Esophagus squamous epithelium (tissue), 5 donors: ENCODE measurements around the gene RPA1. TPM values are rescaled to one million over a fixed set of nuclear protein-coding genes. Genes with fewer than 3 reads are reported as not detected.
"Not testable (repeated sequence)": the region's sequence is repeated elsewhere in the genome, so short reads cannot be mapped to it uniquely, and the experiment has no call there.

Experiments used
- DNase-seq: peaks from one replicate; lab custom pipeline; 2025; lab: John Stamatoyannopoulos, UW
- H3K27ac ChIP-seq, 4 donors: fragments of 200-600 bp; sonication (generic); one replicate each; pipeline ENCODE4 v1.5.1; 2016 to 2019; ENCODE audit warnings: mild to moderate bottlenecking in 1 of 4
- H3K27me3 ChIP-seq, 4 donors: fragments of 200-600 bp; sonication (generic); 1 replicate in 3 of 4; 2 replicates in 1 of 4; pipeline versions ENCODE4 v1.5.1 to v1.6.0; 2017 to 2021; ENCODE audit warnings: antibody characterized with exemption in 1 of 4
- H3K36me3 ChIP-seq, 3 donors: fragments of 200-600 bp; sonication (generic); one replicate each; pipeline ENCODE4 v1.5.1; 2016 to 2019
- H3K4me1 ChIP-seq, 3 donors: fragments of 200-600 bp; sonication (generic); one replicate each; pipeline ENCODE4 v1.5.1; 2017 to 2019
- H3K4me3 ChIP-seq, 4 donors: fragments of 200-600 bp; sonication (generic); 1 replicate in 3 of 4; 2 replicates in 1 of 4; pipeline ENCODE4 v1.5.1; 2016 to 2019; ENCODE audit warnings: mild to moderate bottlenecking in 2 of 4, moderate library complexity in 1 of 4
- H3K9me3 ChIP-seq, 3 donors: fragments of 200-600 bp; sonication (generic); one replicate each; pipeline ENCODE4 v1.5.1; 2016 to 2019
- POLR2A ChIP-seq, 4 donors: fragments of 450-650 bp; IDR thresholded peaks; one replicate each; pipeline ENCODE4 v1.6.1; 2017; ENCODE audit warnings: antibody characterized with exemption in 4 of 4, mild to moderate bottlenecking in 4 of 4, moderate library complexity in 3 of 4
- WGBS, 2 donors: methylation state at CpG; one replicate each; pipeline ENCODE4 v1.1.5; 2018; 5-methylcytosine and 5-hydroxymethylcytosine counted together
- intact Hi-C: fragments of 100-400 bp; cut with DNase I; formaldehyde crosslinking; loops from one replicate; pipeline ENCODE4 v1.15.0; 2022
- total RNA-seq, 4 donors: library from RNA; depleted of rRNA; stranded (reverse); fragments of >200 nt; gene quantifications; one replicate each; pipeline ENCODE4 v1.1.0, GENCODE V29; 2016
- TF ChIP-seq, protein P1 (sequence below), 6 experiments: fragments of 450-650 bp in 4 of 6; fragments of 200-600 bp in 2 of 6; sonication (generic) in 2 of 6; IDR thresholded peaks; one replicate each; pipeline ENCODE4 v1.5.1; 2016 to 2019; ENCODE audit warnings: antibody characterized with exemption in 6 of 6, mild to moderate bottlenecking in 4 of 6, moderate library complexity in 4 of 6
- donor health status: DM: yes; HTN: yes; CAD: no.

Gene RPA1
- total RNA-seq, 4 donors from 2014 or later = 16.3 to 29.8 (median 25.6) TPM

- Histone ChIP-seq H3K27ac (no peak overlapping the region), H3K36me3 (peaks cover 22 to 100% (median 54%) of the 10 kb centered on the region in 3 donors), H3K27me3 (no peaks in the 10 kb centered on the region), H3K4me1 (no peaks in the 10 kb centered on the region), H3K4me3 (no peak overlapping the region), H3K9me3 (no peaks in the 10 kb centered on the region)
- DNase-seq = no peak
- TF ChIP-seq, protein P1, sequence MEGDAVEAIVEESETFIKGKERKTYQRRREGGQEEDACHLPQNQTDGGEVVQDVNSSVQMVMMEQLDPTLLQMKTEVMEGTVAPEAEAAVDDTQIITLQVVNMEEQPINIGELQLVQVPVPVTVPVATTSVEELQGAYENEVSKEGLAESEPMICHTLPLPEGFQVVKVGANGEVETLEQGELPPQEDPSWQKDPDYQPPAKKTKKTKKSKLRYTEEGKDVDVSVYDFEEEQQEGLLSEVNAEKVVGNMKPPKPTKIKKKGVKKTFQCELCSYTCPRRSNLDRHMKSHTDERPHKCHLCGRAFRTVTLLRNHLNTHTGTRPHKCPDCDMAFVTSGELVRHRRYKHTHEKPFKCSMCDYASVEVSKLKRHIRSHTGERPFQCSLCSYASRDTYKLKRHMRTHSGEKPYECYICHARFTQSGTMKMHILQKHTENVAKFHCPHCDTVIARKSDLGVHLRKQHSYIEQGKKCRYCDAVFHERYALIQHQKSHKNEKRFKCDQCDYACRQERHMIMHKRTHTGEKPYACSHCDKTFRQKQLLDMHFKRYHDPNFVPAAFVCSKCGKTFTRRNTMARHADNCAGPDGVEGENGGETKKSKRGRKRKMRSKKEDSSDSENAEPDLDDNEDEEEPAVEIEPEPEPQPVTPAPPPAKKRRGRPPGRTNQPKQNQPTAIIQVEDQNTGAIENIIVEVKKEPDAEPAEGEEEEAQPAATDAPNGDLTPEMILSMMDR (IDR thresholded peaks at IDR 0.05) = peak; percentile 28 to 63 (median 38)
- no peak for TF ChIP-seq POLR2A (IDR thresholded peaks at IDR 0.05)
- intact Hi-C loops = no loop called here
- 68 to 86% methylated on average over 5 to 10 of the region's 10 CpGs for WGBS, 2 donors
Observed at GRCh38 chr17:1882836-1883235, 53.0 kb downstream of the RPA1 start.

GRCh38 chr17:1883536-1883935, 53.7 kb downstream of the RPA1 start:
- TF ChIP-seq POLR2A (IDR thresholded peaks at IDR 0.05) = no peak
- TF ChIP-seq, protein P1 (IDR thresholded peaks at IDR 0.05) = no peak
- 93 to 96% methylated on average over 16 of the region's 16 CpGs for WGBS, 2 donors
- intact Hi-C loops = no loop called here

GRCh38 chr17:1888741-1889140, 58.9 kb downstream of the RPA1 start:
- peaks cover 8 to 100% (median 45%) of the 10 kb centered on the region in 3 donors for H3K36me3 ChIP-seq
- H3K27me3 ChIP-seq = no peaks in the 10 kb centered on the region
- 84 to 94% methylated on average over 10 to 14 of the region's 14 CpGs for WGBS, 2 donors
- H3K4me1 ChIP-seq = no peaks in the 10 kb centered on the region
- no peaks in the 10 kb centered on the region for H3K9me3 ChIP-seq
- intact Hi-C loops = no loop called here
- no peak for DNase-seq
- no peak overlapping the region for H3K27ac ChIP-seq
- H3K4me3 ChIP-seq = no peak overlapping the region
- no peak for TF ChIP-seq POLR2A (IDR thresholded peaks at IDR 0.05)
- TF ChIP-seq, protein P1 (IDR thresholded peaks at IDR 0.05) = no peak

More at GRCh38 chr17:1883536-1883935, 53.7 kb downstream of the RPA1 start:
- Histone ChIP-seq H3K27me3 (no peaks in the 10 kb centered on the region), H3K4me1 (no peaks in the 10 kb centered on the region), H3K27ac (no peak overlapping the region), H3K9me3 (no peaks in the 10 kb centered on the region), H3K36me3 (peaks cover 22 to 100% (median 58%) of the 10 kb centered on the region in 3 donors), H3K4me3 (no peak overlapping the region)
- no peak for DNase-seq

GRCh38 chr17:1890758-1891450, 61.1 kb downstream of the RPA1 start:
- WGBS, 2 donors = 84 to 87% methylated on average over 14 to 15 of the region's 15 CpGs
- TF ChIP-seq, protein P1 (IDR thresholded peaks at IDR 0.05) = no peak
- TF ChIP-seq POLR2A (IDR thresholded peaks at IDR 0.05) = no peak
- H3K27me3 ChIP-seq = no peaks in the 10 kb centered on the region
- H3K4me1 ChIP-seq = no peaks in the 10 kb centered on the region
- H3K27ac ChIP-seq = no peak overlapping the region
- H3K36me3 ChIP-seq = peaks cover under 1 to 100% (median 28%) of the 10 kb centered on the region in 3 donors
- intact Hi-C loops = no loop called here
- no peaks in the 10 kb centered on the region for H3K9me3 ChIP-seq
- no peak for DNase-seq
- H3K4me3 ChIP-seq = no peak overlapping the region

GRCh38 chr17:1894753-1895339, 65.0 kb downstream of the RPA1 start:
- Histone ChIP-seq H3K9me3 (no peaks in the 10 kb centered on the region), H3K36me3 (peaks cover 11 to 95% (median 23%) of the 10 kb centered on the region in 3 donors), H3K27me3 (no peaks in the 10 kb centered on the region), H3K27ac (no peak overlapping the region), H3K4me1 (no peaks in the 10 kb centered on the region), H3K4me3 (no peak overlapping the region)
- WGBS, 2 donors = 94% methylated on average over 7 of the region's 7 CpGs
- intact Hi-C loops = no loop called here
- no peak for DNase-seq
- no peak for TF ChIP-seq POLR2A (IDR thresholded peaks at IDR 0.05)
- TF ChIP-seq, protein P1 (IDR thresholded peaks at IDR 0.05) = no peak

GRCh38 chr17:1895479-1895878, 65.7 kb downstream of the RPA1 start:
- DNase-seq = not testable (repeated sequence)

More at GRCh38 chr17:1895479-1895878, 65.7 kb downstream of the RPA1 start:
- H3K27ac ChIP-seq, H3K27me3 ChIP-seq, H3K4me3 ChIP-seq, intact Hi-C loops, H3K9me3 ChIP-seq, H3K4me1 ChIP-seq: not testable (repeated sequence)
- WGBS, 2 donors = 94 to 96% methylated on average over 11 of the region's 11 CpGs
- peaks cover 11 to 89% (median 23%) of the 10 kb centered on the region in 3 donors for H3K36me3 ChIP-seq
